ENCODE data around the gene UNG. TPM values are rescaled to one million over a fixed set of nuclear protein-coding genes. Genes with fewer than 3 reads are reported as not detected.

The UNG gene
- total RNA-seq, 1 donor from 2014 or later, result 82.5 TPM

GRCh38 chr12:109115404-109115757 lies 18.0 kb downstream of the UNG start:
- intact Hi-C loops (cut with micrococcal nuclease), result no loop called here
- H3K27me3 Mint-ChIP-seq (ENCODE audit: low read depth), result no peaks in the 10 kb centered on the region
- H3K27ac Mint-ChIP-seq, result no peak overlapping the region
- no peak overlapping the region for H3K4me3 Mint-ChIP-seq (ENCODE audit: low read depth)
- no peak for DNase-seq (ENCODE audit: low spot score)
- H3K4me1 Mint-ChIP-seq (ENCODE audit: low read depth), result peaks cover 9% of the 10 kb centered on the region
- H3K36me3 Mint-ChIP-seq (ENCODE audit: low read depth), result peaks cover 5% of the 10 kb centered on the region
- no peaks in the 10 kb centered on the region for H3K9me3 Mint-ChIP-seq

GRCh38 chr12:109115758-109116610 lies 18.6 kb downstream of the UNG start, which contains the start of gene ACACB:
ACACB (plus strand) TSS chr12:109116587; CDS start chr12:109139406, 22,819 bp downstream.
- no peaks in the 10 kb centered on the region for H3K27me3 Mint-ChIP-seq (ENCODE audit: low read depth)
- no peak within 1 kb of the TSS for H3K4me3 Mint-ChIP-seq (ENCODE audit: low read depth)
- no peaks in the 10 kb centered on the region for H3K9me3 Mint-ChIP-seq
- H3K4me1 Mint-ChIP-seq (ENCODE audit: low read depth), result peaks cover 6% of the 10 kb centered on the region
- DNase-seq (ENCODE audit: low spot score), result no peak
- H3K27ac Mint-ChIP-seq, result no peak within 1 kb of the TSS
- H3K36me3 Mint-ChIP-seq (ENCODE audit: low read depth), result no peaks in the 10 kb centered on the region
- intact Hi-C loops (cut with micrococcal nuclease), result no loop called here

GRCh38 chr12:109116611-109116949 lies 19.2 kb downstream of the UNG start:
- H3K9me3 Mint-ChIP-seq, result no peaks in the 10 kb centered on the region
- intact Hi-C loops (cut with micrococcal nuclease), result no loop called here
- H3K27me3 Mint-ChIP-seq (ENCODE audit: low read depth), result no peaks in the 10 kb centered on the region

GRCh38 chr12:109120095-109120494 lies 22.7 kb downstream of the UNG start:
- DNase-seq (ENCODE audit: low spot score), result no peak
- Mint-ChIP-seq H3K27ac (no peak overlapping the region), H3K4me1 (ENCODE audit: low read depth) (peaks cover 3% of the 10 kb centered on the region), H3K27me3 (ENCODE audit: low read depth) (no peaks in the 10 kb centered on the region), H3K9me3 (no peaks in the 10 kb centered on the region), H3K4me3 (ENCODE audit: low read depth) (no peak overlapping the region), H3K36me3 (ENCODE audit: low read depth) (no peaks in the 10 kb centered on the region)
- intact Hi-C loops (cut with micrococcal nuclease), result no loop called here

More at GRCh38 chr12:109116611-109116949, 19.2 kb downstream of the UNG start:
- Mint-ChIP-seq H3K27ac (no peak overlapping the region), H3K4me1 (ENCODE audit: low read depth) (peaks cover 5% of the 10 kb centered on the region), H3K4me3 (ENCODE audit: low read depth) (no peak overlapping the region), H3K36me3 (ENCODE audit: low read depth) (no peaks in the 10 kb centered on the region)
- no peak for DNase-seq (ENCODE audit: low spot score)

- intact Hi-C loops (cut with micrococcal nuclease), result no loop called here
- no peak overlapping the region for H3K4me3 Mint-ChIP-seq (ENCODE audit: low read depth)
- H3K36me3 Mint-ChIP-seq (ENCODE audit: low read depth), result no peaks in the 10 kb centered on the region
- H3K27ac Mint-ChIP-seq, result no peak overlapping the region
- DNase-seq (ENCODE audit: low spot score), result no peak
- peaks cover 3% of the 10 kb centered on the region for H3K4me1 Mint-ChIP-seq (ENCODE audit: low read depth)
- H3K9me3 Mint-ChIP-seq, result no peaks in the 10 kb centered on the region
- no peaks in the 10 kb centered on the region for H3K27me3 Mint-ChIP-seq (ENCODE audit: low read depth)
Measured at GRCh38 chr12:109120557-109120956, 23.2 kb downstream of the UNG start.

GRCh38 chr12:109121346-109121880 lies 24.0 kb downstream of the UNG start:
- H3K9me3 Mint-ChIP-seq, result no peaks in the 10 kb centered on the region

GRCh38 chr12:109124878-109125648 lies 27.7 kb downstream of the UNG start:
- Mint-ChIP-seq H3K27ac (no peak overlapping the region), H3K4me3 (ENCODE audit: low read depth) (no peak overlapping the region), H3K27me3 (ENCODE audit: low read depth) (no peaks in the 10 kb centered on the region), H3K4me1 (ENCODE audit: low read depth) (no peaks in the 10 kb centered on the region), H3K9me3 (no peaks in the 10 kb centered on the region), H3K36me3 (ENCODE audit: low read depth) (no peaks in the 10 kb centered on the region)
- DNase-seq (ENCODE audit: low spot score), result no peak
- intact Hi-C loops (cut with micrococcal nuclease), result no loop called here

More at GRCh38 chr12:109121346-109121880, 24.0 kb downstream of the UNG start:
- H3K27ac Mint-ChIP-seq, result no peak overlapping the region
- intact Hi-C loops (cut with micrococcal nuclease), result no loop called here
- H3K36me3 Mint-ChIP-seq (ENCODE audit: low read depth), result no peaks in the 10 kb centered on the region
- no peak for DNase-seq (ENCODE audit: low spot score)
- no peaks in the 10 kb centered on the region for H3K27me3 Mint-ChIP-seq (ENCODE audit: low read depth)
- no peaks in the 10 kb centered on the region for H3K4me1 Mint-ChIP-seq (ENCODE audit: low read depth)
- no peak overlapping the region for H3K4me3 Mint-ChIP-seq (ENCODE audit: low read depth)

- DNase-seq (ENCODE audit: low spot score), result no peak
- Mint-ChIP-seq H3K4me1 (ENCODE audit: low read depth) (no peaks in the 10 kb centered on the region), H3K27me3 (ENCODE audit: low read depth) (no peaks in the 10 kb centered on the region), H3K9me3 (no peaks in the 10 kb centered on the region), H3K27ac (no peak overlapping the region), H3K4me3 (ENCODE audit: low read depth) (no peak overlapping the region), H3K36me3 (ENCODE audit: low read depth) (no peaks in the 10 kb centered on the region)
- intact Hi-C loops (cut with micrococcal nuclease), result no loop called here
Measured at GRCh38 chr12:109125791-109126190, 28.4 kb downstream of the UNG start.

- no peaks in the 10 kb centered on the region for H3K4me1 Mint-ChIP-seq (ENCODE audit: low read depth)
- DNase-seq (ENCODE audit: low spot score), result no peak
- H3K27me3 Mint-ChIP-seq (ENCODE audit: low read depth), result no peaks in the 10 kb centered on the region
- no peak overlapping the region for H3K27ac Mint-ChIP-seq
- H3K36me3 Mint-ChIP-seq (ENCODE audit: low read depth), result no peaks in the 10 kb centered on the region
- no peak overlapping the region for H3K4me3 Mint-ChIP-seq (ENCODE audit: low read depth)
- intact Hi-C loops (cut with micrococcal nuclease), result no loop called here
- no peaks in the 10 kb centered on the region for H3K9me3 Mint-ChIP-seq
Measured at GRCh38 chr12:109126784-109127183, 29.4 kb downstream of the UNG start.

DNA sequence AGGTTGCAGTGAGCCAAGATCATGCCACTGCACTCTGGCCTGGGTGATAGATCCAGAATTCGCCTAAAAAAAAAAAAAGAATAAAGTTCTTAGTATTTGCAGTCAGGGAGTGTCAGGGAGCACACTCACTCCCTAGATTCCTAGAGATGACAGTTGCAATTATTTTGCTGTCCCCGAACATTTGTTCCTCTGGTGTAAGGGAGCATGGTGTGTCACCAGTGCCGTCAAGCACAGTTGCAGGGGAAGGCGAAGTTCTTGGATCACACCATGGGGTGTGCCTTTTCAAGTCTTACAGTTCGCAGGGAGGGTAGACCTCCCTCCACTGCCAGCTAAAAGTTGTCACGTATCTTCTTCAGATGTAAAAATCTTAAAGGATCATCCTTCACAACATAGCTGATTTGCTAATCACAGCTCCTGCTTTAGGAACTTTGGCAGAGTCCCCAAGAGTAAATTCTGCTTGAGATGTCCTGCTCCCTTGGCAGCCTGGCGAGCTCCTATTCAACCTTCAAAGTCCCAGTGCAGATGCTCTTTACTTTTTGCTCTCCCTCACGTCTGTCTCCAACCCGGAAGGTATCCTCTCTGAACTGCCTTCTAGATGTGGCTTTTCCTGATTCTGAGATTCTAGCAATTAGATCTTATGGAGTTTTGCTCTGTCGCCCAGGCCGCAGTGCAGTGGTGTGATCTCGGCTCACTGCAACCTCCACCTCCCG lies 30.3 kb downstream of the UNG start:
- Mint-ChIP-seq H3K9me3 (no peaks in the 10 kb centered on the region), H3K36me3 (ENCODE audit: low read depth) (no peaks in the 10 kb centered on the region), H3K4me3 (ENCODE audit: low read depth) (no peak overlapping the region), H3K4me1 (ENCODE audit: low read depth) (no peaks in the 10 kb centered on the region), H3K27ac (no peak overlapping the region), H3K27me3 (ENCODE audit: low read depth) (no peaks in the 10 kb centered on the region)
- DNase-seq (ENCODE audit: low spot score), result no peak
- intact Hi-C loops (cut with micrococcal nuclease), result no loop called here

DNA sequence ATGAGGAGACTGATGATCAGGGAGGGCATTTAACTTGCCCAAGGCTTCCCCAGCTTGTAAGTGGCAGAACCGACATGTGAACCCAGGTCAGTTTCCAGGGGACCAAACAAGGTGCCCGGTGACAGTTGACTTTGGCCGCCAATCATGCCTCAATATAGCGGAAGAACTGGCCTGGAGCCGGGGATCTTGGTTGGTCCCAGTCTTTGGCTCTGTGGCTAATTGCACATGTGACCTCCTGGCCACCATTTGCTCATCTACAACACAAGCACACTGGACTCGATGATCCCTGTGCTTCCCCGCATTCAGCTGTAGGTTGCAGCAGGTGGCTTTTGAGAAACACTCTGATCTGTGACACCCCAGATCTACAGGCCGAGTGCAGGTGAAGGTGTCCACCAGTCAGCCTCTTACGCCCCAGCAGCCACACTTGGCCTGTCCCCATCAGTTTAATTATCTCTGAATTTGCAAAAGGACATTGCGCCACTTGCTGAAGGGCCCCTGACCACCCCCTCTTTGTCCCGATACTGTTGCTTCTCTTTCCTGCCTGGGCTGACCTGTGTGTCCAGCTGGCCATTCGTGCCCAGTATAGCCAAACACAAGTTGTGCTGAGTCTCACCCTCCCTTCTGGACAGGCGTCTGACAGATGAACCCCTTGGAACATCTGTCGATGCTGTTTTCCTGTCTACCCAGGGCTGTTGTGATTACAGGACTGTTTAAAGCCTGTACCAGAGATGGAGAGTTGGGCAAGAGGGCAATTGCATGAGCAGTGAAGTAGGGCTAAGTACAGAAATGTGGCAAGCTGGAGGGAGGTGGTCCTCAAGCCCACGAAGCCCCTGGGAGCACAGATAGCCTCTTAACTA lies 33.1 kb downstream of the UNG start:
- no peaks in the 10 kb centered on the region for H3K9me3 Mint-ChIP-seq
- intact Hi-C loops (cut with micrococcal nuclease), result no loop called here
- no peak for DNase-seq (ENCODE audit: low spot score)
- H3K4me1 Mint-ChIP-seq (ENCODE audit: low read depth), result no peaks in the 10 kb centered on the region
- no peak overlapping the region for H3K4me3 Mint-ChIP-seq (ENCODE audit: low read depth)
- peaks cover 6% of the 10 kb centered on the region for H3K27me3 Mint-ChIP-seq (ENCODE audit: low read depth)
- no peaks in the 10 kb centered on the region for H3K36me3 Mint-ChIP-seq (ENCODE audit: low read depth)
- no peak overlapping the region for H3K27ac Mint-ChIP-seq

Measured in activated T-helper 2 cell treated with anti-CD3 and anti-CD28 coated beads, Interferon-gamma antibody, Interleukin-2, Interleukin-4, amounts not matched to agents 10 μg/mL and 5 μg/mL and 100 μg/mL, durations not matched to agents 14 hours and 24 hours and 36 hours (primary cell).